Endothelial cell of umbilical vein (primary cell): ENCODE data around the gene ARHGEF9. TPM values are rescaled to one million over a fixed set of nuclear protein-coding genes. Genes with fewer than 3 reads are reported as not detected.
A peak's percentile ranks its signal among the peaks of the same experiment; 100 is the strongest.

Experiments
- BruUV-seq: library from RNA; stranded (reverse); fragments of 400-500 nt; replicated peaks from 2 replicates; lab custom pipeline; 2021; lab: Mats Ljungman, UMichigan
- CTCF ChIA-PET: fragments of 300-600, 350-600 bp; sonication (Branson Sonifier 250); formaldehyde crosslinking; loops from one replicate; lab custom pipeline; 2021; ENCODE audit warnings: antibody characterized with exemption, inconsistent platforms; lab: Charles Lee
- POLR2A ChIA-PET: fragments of 300-600, 350-600 bp; sonication (Branson Sonifier 250); formaldehyde crosslinking; loops from one replicate; lab custom pipeline; 2021; ENCODE audit warnings: antibody characterized with exemption, inconsistent platforms; lab: Charles Lee
- DNase-seq: peaks from one replicate; pipeline ENCODE4 v3.0.0-alpha.2; 2011; ENCODE audit warnings: low read depth, low spot score
- FAIRE-seq: peaks from 2 replicates; lab custom pipeline; 2011; peaks lifted over from hg19 to GRCh38; lab: Jason Lieb, UNC
- H2AFZ ChIP-seq: 2 replicates; pipeline ENCODE4 v1.6.0; 2012; ENCODE audit warnings: low read depth, low read length, control low read depth, inconsistent platforms
- H3K27ac ChIP-seq: 2 replicates; pipeline ENCODE4 v1.5.1; 2011; ENCODE audit warnings: low read depth, mild to moderate bottlenecking, control low read depth, low read length, moderate library complexity; ENCODE audit not compliant: insufficient read depth
- H3K27me3 ChIP-seq, 2 experiments: 2 replicates each; pipeline versions ENCODE4 v1.6.0 to v1.6.1; 2011; ENCODE audit warnings: low read length in 2 of 2, mixed read lengths in 1 of 2; ENCODE audit not compliant: control insufficient read depth in 2 of 2, insufficient read depth in 2 of 2
- H3K36me3 ChIP-seq, 2 experiments: 2 replicates in 1 of 2; 3 replicates in 1 of 2; pipeline ENCODE4 v1.5.1; 2011; ENCODE audit warnings: low read length in 2 of 2, mild to moderate bottlenecking in 1 of 2, moderate library complexity in 1 of 2; ENCODE audit not compliant: control insufficient read depth in 2 of 2, insufficient read depth in 2 of 2; ENCODE audit errors: extremely low read depth in 1 of 2
- H3K4me1 ChIP-seq: 3 replicates; pipeline ENCODE4 v1.5.1; 2011; ENCODE audit warnings: mild to moderate bottlenecking, low read length; ENCODE audit not compliant: control insufficient read depth, insufficient read depth; ENCODE audit errors: extremely low read depth
- H3K4me2 ChIP-seq: 2 replicates; pipeline ENCODE4 v1.6.1; 2011; ENCODE audit warnings: low read length, control low read depth, mixed read lengths; ENCODE audit not compliant: insufficient read depth
- H3K4me3 ChIP-seq, 3 experiments: fragments of 200-600 bp in 1 of 3; sonication (generic), shearing (Covaris generic) in 1 of 3; replicated peaks in 1 of 3; 2 replicates each; pipeline ENCODE4 v1.5.1; 2011 to 2016; ENCODE audit warnings: control low read depth in 3 of 3, low read length in 3 of 3, mild to moderate bottlenecking in 2 of 3, inconsistent platforms in 1 of 3, low read depth in 1 of 3, moderate library complexity in 1 of 3; ENCODE audit not compliant: insufficient read depth in 1 of 3
- H3K79me2 ChIP-seq: 2 replicates; pipeline ENCODE4 v1.6.0; 2012; ENCODE audit warnings: low read length, inconsistent platforms; ENCODE audit not compliant: control insufficient read depth, insufficient read depth
- H3K9ac ChIP-seq: replicated peaks from 2 replicates; pipeline ENCODE3; 2011; ENCODE audit warnings: low read length, control low read depth; ENCODE audit not compliant: insufficient read depth; ENCODE audit errors: extremely low read depth
- H3K9me1 ChIP-seq: replicated peaks from 3 replicates; pipeline ENCODE4 v1.6.0; 2011; ENCODE audit warnings: mild to moderate bottlenecking, low read length; ENCODE audit not compliant: control insufficient read depth, insufficient read depth; ENCODE audit errors: extremely low read depth
- H3K9me3 ChIP-seq: replicated peaks from 2 replicates; pipeline ENCODE4 v1.5.1; 2012; ENCODE audit warnings: low read length, inconsistent platforms; ENCODE audit not compliant: control insufficient read depth, insufficient read depth
- H4K20me1 ChIP-seq: replicated peaks from 2 replicates; pipeline ENCODE3; 2011; ENCODE audit warnings: mild to moderate bottlenecking, low read length; ENCODE audit not compliant: control insufficient read depth, insufficient read depth; ENCODE audit errors: extremely low read depth
- EZH2 ChIP-seq: IDR thresholded peaks from 2 replicates; pipeline ENCODE4 v1.6.1; 2012; ENCODE audit warnings: borderline replicate concordance, low read depth, mild to moderate bottlenecking, moderate library complexity, low read length, inconsistent platforms; ENCODE audit not compliant: severe bottlenecking
- GATA2 ChIP-seq: IDR thresholded peaks from 2 replicates; pipeline ENCODE4 v1.7.0; 2011; ENCODE audit warnings: low read depth, mild to moderate bottlenecking, moderate library complexity, mixed read lengths, low read length; ENCODE audit not compliant: insufficient read length, insufficient read depth
- JUN ChIP-seq: IDR thresholded peaks from 2 replicates; pipeline ENCODE4 v1.6.1; 2011; ENCODE audit warnings: borderline replicate concordance, low read depth; ENCODE audit not compliant: insufficient read length, insufficient read depth
- MYC ChIP-seq: IDR thresholded peaks from one replicate; pipeline ENCODE4 v1.6.1; 2011; ENCODE audit warnings: mild to moderate bottlenecking, low read depth, low read length
- POLR2A ChIP-seq: IDR thresholded peaks from 2 replicates; pipeline ENCODE4 v1.6.1; 2012; ENCODE audit warnings: low read depth, mild to moderate bottlenecking, control low read depth, low read length
- dilution Hi-C: fragments of 300-500 bp; cut with MboI; formaldehyde crosslinking; loops from one replicate; pipeline ENCODE4 v1.15.0; 2019; ENCODE audit warnings: low sequenced_read_pairs; ENCODE audit not compliant: extremely low pct_ligation_motif_present
- intact Hi-C: fragments of 100-400 bp; cut with micrococcal nuclease; formaldehyde crosslinking; loops from one replicate; pipeline ENCODE4 v1.10.0; 2022
- polyA plus RNA-seq, 4 experiments: library from polyadenylated mRNA; depleted of rRNA in 3 of 4; stranded (reverse) in 3 of 4; unstranded in 1 of 4; fragments of >200 nt; gene quantifications; 2 replicates each; pipeline versions ENCODE4 v1.2.1 to v1.2.3, GENCODE V29; 2011 to 2012; ENCODE audit warnings: missing spikeins in 1 of 4
- total RNA-seq: library from RNA; stranded (reverse); gene quantifications from 2 replicates; pipeline ENCODE4 v1.2.3, GENCODE V29; 2021
- TF ChIP-seq, protein P1 (sequence below): IDR thresholded peaks from 2 replicates; pipeline ENCODE4 v1.6.1; 2011; ENCODE audit not compliant: insufficient read depth, insufficient read length
- TF ChIP-seq, protein P2 (sequence below), 2 donors: IDR thresholded peaks; 1 replicate in 1 of 2; 2 replicates in 1 of 2; pipeline ENCODE4 v1.5.1; 2011; ENCODE audit warnings: low read length in 2 of 2, mild to moderate bottlenecking in 2 of 2, moderate library complexity in 2 of 2, control low read depth in 1 of 2, inconsistent platforms in 1 of 2, low read depth in 1 of 2; ENCODE audit not compliant: insufficient read depth in 1 of 2; ENCODE audit errors: extremely low read depth in 1 of 2

Gene ARHGEF9
- total and polyA plus RNA-seq, 2 donors (not counting 3 experiments of a cell fraction or from before 2014, with no cell fraction given): 6.5 to 12.9 TPM

GRCh38 chrX:63738696-63739095 lies 46.3 kb downstream of the ARHGEF9 start:
- no peak for FAIRE-seq
- H3K27me3 ChIP-seq: no peaks in the 10 kb centered on the region
- TF ChIP-seq EZH2: no peak
- TF ChIP-seq GATA2: no peak
- no peak for TF ChIP-seq MYC
- TF ChIP-seq, protein P1, sequence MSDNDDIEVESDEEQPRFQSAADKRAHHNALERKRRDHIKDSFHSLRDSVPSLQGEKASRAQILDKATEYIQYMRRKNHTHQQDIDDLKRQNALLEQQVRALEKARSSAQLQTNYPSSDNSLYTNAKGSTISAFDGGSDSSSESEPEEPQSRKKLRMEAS: no peak
- no peak for TF ChIP-seq POLR2A
- TF ChIP-seq JUN: no peak
- TF ChIP-seq, protein P2, sequence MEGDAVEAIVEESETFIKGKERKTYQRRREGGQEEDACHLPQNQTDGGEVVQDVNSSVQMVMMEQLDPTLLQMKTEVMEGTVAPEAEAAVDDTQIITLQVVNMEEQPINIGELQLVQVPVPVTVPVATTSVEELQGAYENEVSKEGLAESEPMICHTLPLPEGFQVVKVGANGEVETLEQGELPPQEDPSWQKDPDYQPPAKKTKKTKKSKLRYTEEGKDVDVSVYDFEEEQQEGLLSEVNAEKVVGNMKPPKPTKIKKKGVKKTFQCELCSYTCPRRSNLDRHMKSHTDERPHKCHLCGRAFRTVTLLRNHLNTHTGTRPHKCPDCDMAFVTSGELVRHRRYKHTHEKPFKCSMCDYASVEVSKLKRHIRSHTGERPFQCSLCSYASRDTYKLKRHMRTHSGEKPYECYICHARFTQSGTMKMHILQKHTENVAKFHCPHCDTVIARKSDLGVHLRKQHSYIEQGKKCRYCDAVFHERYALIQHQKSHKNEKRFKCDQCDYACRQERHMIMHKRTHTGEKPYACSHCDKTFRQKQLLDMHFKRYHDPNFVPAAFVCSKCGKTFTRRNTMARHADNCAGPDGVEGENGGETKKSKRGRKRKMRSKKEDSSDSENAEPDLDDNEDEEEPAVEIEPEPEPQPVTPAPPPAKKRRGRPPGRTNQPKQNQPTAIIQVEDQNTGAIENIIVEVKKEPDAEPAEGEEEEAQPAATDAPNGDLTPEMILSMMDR (IDR thresholded peaks at IDR 0.05; ENCODE audit: extremely low read depth in 1 of 2, insufficient read depth in 1 of 2, low read depth in 1 of 2, low read length in 2 of 2): no peak
- ChIA-PET POLR2A (no interaction called here), CTCF (no interaction called here)
- dilution Hi-C loops: no loop called here
- BruUV-seq: no TSS peak
- H3K36me3 ChIP-seq: no peaks in the 10 kb centered on the region
- H2AFZ ChIP-seq: no peak overlapping the region
- no peaks in the 10 kb centered on the region for H4K20me1 ChIP-seq
- no peaks in the 10 kb centered on the region for H3K9me1 ChIP-seq
- no peaks in the 10 kb centered on the region for H3K9me3 ChIP-seq
- no peaks in the 10 kb centered on the region for H3K79me2 ChIP-seq
- no peak overlapping the region for H3K9ac ChIP-seq
- DNase-seq: peak; percentile 5
- H3K4me3 ChIP-seq: no peak overlapping the region
- H3K27ac ChIP-seq: no peak overlapping the region
- no peaks in the 10 kb centered on the region for H3K4me1 ChIP-seq
- no peak overlapping the region for H3K4me2 ChIP-seq
- intact Hi-C loops: no loop called here
